Measurements from ENCODE around the gene LRRC72.

Gene LRRC72

GRCh38 chr7:16626388-16626787 lies 99.8 kb downstream of the LRRC72 start:
- no peak for DNase-seq (ENCODE audit: low read depth)

DNA sequence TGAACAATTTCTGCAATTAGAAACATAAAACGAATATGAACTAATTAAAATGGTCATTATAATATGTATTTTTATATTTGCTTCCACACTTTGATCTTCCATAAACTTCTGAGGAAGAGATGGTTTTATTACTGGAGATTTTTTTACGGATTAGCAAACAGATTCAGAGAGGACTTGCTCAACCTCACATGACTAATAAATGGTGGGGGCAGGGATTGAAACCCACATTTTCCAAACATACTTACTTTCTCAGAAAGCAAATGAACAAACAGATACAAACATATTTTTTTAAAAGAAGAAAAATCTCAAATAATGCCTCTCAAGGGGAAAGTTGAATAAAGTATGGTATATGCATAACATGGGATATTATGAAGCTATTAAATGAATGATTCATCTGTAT lies 100.6 kb downstream of the LRRC72 start:
- no peak for DNase-seq (ENCODE audit: low read depth)

GRCh38 chr7:16630654-16631053 lies 104.0 kb downstream of the LRRC72 start:
- no peak for DNase-seq (ENCODE audit: low read depth)
